Activated naive CD4-positive, alpha-beta T cell treated with anti-CD3 and anti-CD28 coated beads, Interleukin-2, amount 50 U/mL, for 72 hours (primary cell): Measurements from ENCODE around the gene PAX7. TPM values are rescaled to one million over a fixed set of nuclear protein-coding genes. Genes with fewer than 3 reads are reported as not detected.
"Not testable (repeated sequence)": the region's sequence is repeated elsewhere in the genome, so short reads cannot be mapped to it uniquely, and the experiment has no call there.

Experiments
- ATAC-seq, 2 donors: fragments of 150-1000 bp; cut with Tn5 transposase; 2 replicates each; pipeline ENCODE4 v1.10.0; 2021; ENCODE audit warnings: mild to moderate bottlenecking in 2 of 2, moderate library complexity in 2 of 2
- DNase-seq, 2 donors: peaks; one replicate each; pipeline ENCODE4 v3.0.0; 2021 to 2022; ENCODE audit warnings: low spot score in 2 of 2
- H3K27ac Mint-ChIP-seq, 2 donors: one replicate each; pipeline ENCODE4 v1.8.0; 2022; ENCODE audit warnings: mild to moderate bottlenecking in 2 of 2, mixed read lengths in 2 of 2
- H3K36me3 Mint-ChIP-seq, 2 donors: one replicate each; pipeline ENCODE4 v1.8.0; 2022; ENCODE audit warnings: mixed read lengths in 2 of 2
- H3K9me3 Mint-ChIP-seq, 2 donors: one replicate each; pipeline ENCODE4 v1.8.0; 2022; ENCODE audit warnings: mixed read lengths in 2 of 2
- total RNA-seq, 2 donors: library from RNA; stranded (reverse); gene quantifications; one replicate each; pipeline ENCODE4 v1.2.3, GENCODE V29; 2022

PAX7 gene
- total RNA-seq, 2 donors from 2014 or later: not detected

- no peaks in the 10 kb centered on the region for H3K9me3 Mint-ChIP-seq
- DNase-seq (no peak), ATAC-seq (no peak)
- H3K27ac Mint-ChIP-seq: no peak overlapping the region
- no peaks in the 10 kb centered on the region for H3K36me3 Mint-ChIP-seq
Measured at GRCh38 chr1:18668750-18669404, 38.2 kb downstream of the PAX7 start.

GRCh38 chr1:18670121-18670867 lies 39.6 kb downstream of the PAX7 start:
- H3K27ac Mint-ChIP-seq: no peak overlapping the region
- no peaks in the 10 kb centered on the region for H3K9me3 Mint-ChIP-seq
- no peaks in the 10 kb centered on the region for H3K36me3 Mint-ChIP-seq
- DNase-seq (no peak), ATAC-seq (no peak)

- no peak overlapping the region for H3K27ac Mint-ChIP-seq
- no peaks in the 10 kb centered on the region for H3K36me3 Mint-ChIP-seq
- DNase-seq (no peak), ATAC-seq (no peak)
- no peaks in the 10 kb centered on the region for H3K9me3 Mint-ChIP-seq
Measured at GRCh38 chr1:18670868-18671225, 40.2 kb downstream of the PAX7 start.

GRCh38 chr1:18673976-18674375 lies 43.3 kb downstream of the PAX7 start:
- ATAC-seq: no peak
- Mint-ChIP-seq H3K36me3 (no peaks in the 10 kb centered on the region), H3K9me3 (no peaks in the 10 kb centered on the region), H3K27ac (no peak overlapping the region)
- no peak for DNase-seq

- Mint-ChIP-seq H3K36me3 (no peaks in the 10 kb centered on the region), H3K27ac (no peak overlapping the region), H3K9me3 (no peaks in the 10 kb centered on the region)
- ATAC-seq: no peak
- no peak for DNase-seq
Measured at GRCh38 chr1:18676332-18676781, 45.7 kb downstream of the PAX7 start.

- DNase-seq (peak in 1 of 2 donors; percentile 13), ATAC-seq (peak; percentile 37 to 73)
- Mint-ChIP-seq H3K9me3 (no peaks in the 10 kb centered on the region), H3K36me3 (no peaks in the 10 kb centered on the region), H3K27ac (no peak overlapping the region)
Measured at GRCh38 chr1:18681423-18681835, 50.8 kb downstream of the PAX7 start.

- Mint-ChIP-seq H3K27ac (no peak overlapping the region), H3K9me3 (no peaks in the 10 kb centered on the region), H3K36me3 (no peaks in the 10 kb centered on the region)
- DNase-seq: no peak
- no peak for ATAC-seq
Measured at GRCh38 chr1:18682375-18682774, 51.7 kb downstream of the PAX7 start.

- no peak for DNase-seq
- ATAC-seq: no peak
- Mint-ChIP-seq H3K27ac (no peak overlapping the region), H3K36me3 (no peaks in the 10 kb centered on the region), H3K9me3 (no peaks in the 10 kb centered on the region)
Measured at GRCh38 chr1:18684303-18684702, 53.7 kb downstream of the PAX7 start.

GRCh38 chr1:18686540-18686939 lies 55.9 kb downstream of the PAX7 start:
- ATAC-seq (no peak), DNase-seq (no peak)
- Mint-ChIP-seq H3K9me3 (no peaks in the 10 kb centered on the region), H3K27ac (no peak overlapping the region), H3K36me3 (no peaks in the 10 kb centered on the region)

- no peaks in the 10 kb centered on the region for H3K36me3 Mint-ChIP-seq
- DNase-seq (no peak), ATAC-seq (no peak)
- no peaks in the 10 kb centered on the region for H3K9me3 Mint-ChIP-seq
- H3K27ac Mint-ChIP-seq: peak overlapping the region in 1 of 2 donors; percentile 3
Measured at GRCh38 chr1:18687273-18687672, 56.6 kb downstream of the PAX7 start.

- Mint-ChIP-seq H3K27ac (peak overlapping the region in 1 of 2 donors; percentile 77), H3K36me3 (no peaks in the 10 kb centered on the region), H3K9me3 (no peaks in the 10 kb centered on the region)
- ATAC-seq (no peak), DNase-seq (no peak)
Measured at GRCh38 chr1:18691648-18692047, 61.0 kb downstream of the PAX7 start.

GRCh38 chr1:18693256-18694098 lies 62.8 kb downstream of the PAX7 start:
- no peaks in the 10 kb centered on the region for H3K36me3 Mint-ChIP-seq
- ATAC-seq: no peak
- no peak for DNase-seq
- no peak overlapping the region for H3K27ac Mint-ChIP-seq
- no peaks in the 10 kb centered on the region for H3K9me3 Mint-ChIP-seq

- H3K9me3 Mint-ChIP-seq: not testable (repeated sequence)
Measured at GRCh38 chr1:18694289-18694688, 63.6 kb downstream of the PAX7 start.

GRCh38 chr1:18697541-18697940 lies 66.9 kb downstream of the PAX7 start:
- DNase-seq: no peak
- no peak overlapping the region for H3K27ac Mint-ChIP-seq
- H3K9me3 Mint-ChIP-seq: no peaks in the 10 kb centered on the region
- H3K36me3 Mint-ChIP-seq: no peaks in the 10 kb centered on the region
- ATAC-seq: no peak

More at GRCh38 chr1:18694289-18694688, 63.6 kb downstream of the PAX7 start:
- ATAC-seq, H3K27ac Mint-ChIP-seq, DNase-seq, H3K36me3 Mint-ChIP-seq: not testable (repeated sequence)

GRCh38 chr1:18700530-18700929 lies 69.9 kb downstream of the PAX7 start:
- no peak overlapping the region for H3K27ac Mint-ChIP-seq
- no peaks in the 10 kb centered on the region for H3K36me3 Mint-ChIP-seq
- no peaks in the 10 kb centered on the region for H3K9me3 Mint-ChIP-seq
- DNase-seq (no peak), ATAC-seq (no peak)

- H3K36me3 Mint-ChIP-seq: no peaks in the 10 kb centered on the region
- DNase-seq: no peak
- no peak for ATAC-seq
- H3K9me3 Mint-ChIP-seq: no peaks in the 10 kb centered on the region
- no peak overlapping the region for H3K27ac Mint-ChIP-seq
Measured at GRCh38 chr1:18701183-18701582, 70.5 kb downstream of the PAX7 start.

- Mint-ChIP-seq H3K36me3 (no peaks in the 10 kb centered on the region), H3K9me3 (no peaks in the 10 kb centered on the region), H3K27ac (no peak overlapping the region)
- ATAC-seq: no peak
- DNase-seq: no peak
Measured at GRCh38 chr1:18703041-18703621, 72.5 kb downstream of the PAX7 start.
